Naive thymus-derived CD4-positive, alpha-beta T cell (primary cell): ENCODE results near the gene NRIP1. TPM values are rescaled to one million over a fixed set of nuclear protein-coding genes. Genes with fewer than 3 reads are reported as not detected.

Source experiments
- ATAC-seq: fragments of 150-1000 bp; cut with Tn5 transposase; 2 replicates; pipeline ENCODE4 v1.10.0; 2021; ENCODE audit warnings: mild to moderate bottlenecking, moderate library complexity
- CTCF ChIA-PET: fragments of 350-600 bp; sonication (Branson Sonifier 250); formaldehyde crosslinking; loops from one replicate; lab custom pipeline; 2021; ENCODE audit warnings: antibody characterized with exemption; lab: Charles Lee
- POLR2A ChIA-PET: fragments of 350-600 bp; sonication (Branson Sonifier 250); formaldehyde crosslinking; loops from one replicate; lab custom pipeline; 2021; ENCODE audit warnings: antibody characterized with exemption, inconsistent platforms; lab: Charles Lee
- DNase-seq, 9 donors: peaks; one replicate each; pipeline versions ENCODE4 v3.0.0 to v3.0.0-alpha.2; 2020 to 2022; ENCODE audit warnings: mixed read lengths in 1 of 9
- H3K27ac ChIP-seq: one replicate; pipeline ENCODE4 v1.7.0; 2013; ENCODE audit warnings: mild to moderate bottlenecking, low read depth, low read length, moderate library complexity
- H3K27me3 ChIP-seq, 2 donors: one replicate each; pipeline ENCODE4 v1.7.0; 2013; ENCODE audit warnings: low read length in 2 of 2, mild to moderate bottlenecking in 2 of 2, moderate library complexity in 2 of 2; ENCODE audit not compliant: control insufficient read depth in 2 of 2, insufficient read depth in 2 of 2
- H3K36me3 ChIP-seq, 3 experiments: 1 replicate in 2 of 3; 2 replicates in 1 of 3; pipeline ENCODE4 v1.7.0; 2013; ENCODE audit warnings: low read length in 3 of 3, mild to moderate bottlenecking in 3 of 3, moderate library complexity in 1 of 3; ENCODE audit not compliant: insufficient read depth in 3 of 3, control insufficient read depth in 2 of 3
- H3K4me1 ChIP-seq, 2 donors: one replicate each; pipeline ENCODE4 v1.7.0; 2013; ENCODE audit warnings: low read length in 2 of 2, mild to moderate bottlenecking in 2 of 2, moderate library complexity in 1 of 2; ENCODE audit not compliant: control insufficient read depth in 2 of 2, insufficient read depth in 2 of 2
- H3K4me3 ChIP-seq: 2 replicates; pipeline ENCODE4 v1.7.0; 2013; ENCODE audit warnings: mild to moderate bottlenecking, low read length
- H3K9me3 ChIP-seq, 3 experiments: 1 replicate in 2 of 3; 2 replicates in 1 of 3; pipeline ENCODE4 v1.7.0; 2013; ENCODE audit warnings: low read length in 3 of 3; ENCODE audit not compliant: control insufficient read depth in 2 of 3
- H3K27ac Mint-ChIP-seq, 9 donors: one replicate each; pipeline ENCODE4 v1.8.0; 2020 to 2022; ENCODE audit warnings: mixed read lengths in 9 of 9, mild to moderate bottlenecking in 8 of 9, moderate library complexity in 5 of 9, inconsistent platforms in 2 of 9
- H3K27me3 Mint-ChIP-seq, 5 donors: one replicate each; pipeline ENCODE4 v1.8.0; 2021 to 2022; ENCODE audit warnings: mixed read lengths in 5 of 5, mild to moderate bottlenecking in 1 of 5
- H3K36me3 Mint-ChIP-seq, 5 donors: one replicate each; pipeline ENCODE4 v1.8.0; 2020 to 2022; ENCODE audit warnings: mixed read lengths in 5 of 5, mild to moderate bottlenecking in 3 of 5, inconsistent platforms in 1 of 5
- H3K4me1 Mint-ChIP-seq, 7 donors: one replicate each; pipeline ENCODE4 v1.8.0; 2020 to 2022; ENCODE audit warnings: mixed read lengths in 7 of 7, mild to moderate bottlenecking in 3 of 7, inconsistent platforms in 1 of 7
- H3K4me3 Mint-ChIP-seq, 10 donors: one replicate each; pipeline ENCODE4 v1.8.0; 2020 to 2022; ENCODE audit warnings: mild to moderate bottlenecking in 10 of 10, mixed read lengths in 10 of 10, moderate library complexity in 6 of 10, inconsistent platforms in 2 of 10
- H3K9me3 Mint-ChIP-seq, 11 donors: one replicate each; pipeline ENCODE4 v1.8.0; 2020 to 2022; ENCODE audit warnings: mixed read lengths in 11 of 11, mild to moderate bottlenecking in 4 of 11, inconsistent platforms in 1 of 11, moderate library complexity in 1 of 11
- intact Hi-C, 2 donors: fragments of 100-400 bp; cut with micrococcal nuclease; formaldehyde crosslinking; loops; one replicate each; pipeline ENCODE4 v1.15.1; 2023
- polyA plus RNA-seq, 2 donors: library from polyadenylated mRNA; unstranded; fragments of 300-500 nt; fragmentation: Illumina TruSeq; gene quantifications; one replicate each; pipeline ENCODE4 v1.2.3, GENCODE V29; 2021
- total RNA-seq, 6 experiments: library from RNA in 5 of 6; stranded (reverse) in 5 of 6; gene quantifications; 1 replicate in 5 of 6; 2 replicates in 1 of 6; pipeline ENCODE4 v1.2.3 and lab custom pipeline; 2021 to 2026

The NRIP1 gene
- total and polyA plus RNA-seq, 7 experiments from 2014 or later, result 13.8 to 42.6 (median 35.2) TPM

DNA sequence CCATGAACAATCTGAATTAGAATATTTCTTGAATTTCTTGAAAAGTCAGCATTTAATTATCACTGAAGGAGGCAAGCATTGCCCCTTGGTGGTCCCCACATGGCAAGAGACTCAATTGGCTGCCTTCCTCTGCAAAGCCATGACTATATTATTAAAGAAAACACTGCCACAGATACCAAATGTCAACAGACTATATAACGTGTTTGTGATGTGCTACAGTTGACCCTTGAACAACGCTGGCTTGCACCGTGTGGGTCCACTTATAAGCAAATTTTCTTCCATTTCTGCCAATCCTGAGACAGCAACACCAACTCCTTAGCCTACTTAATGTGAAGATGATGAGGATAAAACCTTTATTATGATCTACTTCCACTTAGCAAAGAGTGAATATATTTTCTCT lies 66.5 kb downstream of the NRIP1 start:
- ChIA-PET POLR2A (interaction anchor here (1.0 kb wide), 2 partner anchors 10 to 68 kb away, joined by 3 read pairs; no protein-coding TSS in a partner anchor), CTCF (no interaction called here)
- Histone ChIP-seq H3K9me3 (no peaks in the 10 kb centered on the region), H3K4me3 (no peak overlapping the region), H3K4me1 (no peaks in the 10 kb centered on the region), H3K36me3 (no peaks in the 10 kb centered on the region), H3K27me3 (no peaks in the 10 kb centered on the region), H3K27ac (no peak overlapping the region)
- no peaks in the 10 kb centered on the region for H3K9me3 Mint-ChIP-seq
- no peaks in the 10 kb centered on the region for H3K27me3 Mint-ChIP-seq
- H3K36me3 Mint-ChIP-seq, result peaks cover 0 to 25% (median 0%) of the 10 kb centered on the region in 5 donors
- H3K4me3 Mint-ChIP-seq, result no peak overlapping the region
- intact Hi-C loops, result no loop called here
- ATAC-seq, result no peak
- peaks cover 14 to 40% (median 28%) of the 10 kb centered on the region in 7 donors for H3K4me1 Mint-ChIP-seq
- DNase-seq, result no peak
- H3K27ac Mint-ChIP-seq, result peak overlapping the region in 1 of 9 donors; percentile 16

DNA sequence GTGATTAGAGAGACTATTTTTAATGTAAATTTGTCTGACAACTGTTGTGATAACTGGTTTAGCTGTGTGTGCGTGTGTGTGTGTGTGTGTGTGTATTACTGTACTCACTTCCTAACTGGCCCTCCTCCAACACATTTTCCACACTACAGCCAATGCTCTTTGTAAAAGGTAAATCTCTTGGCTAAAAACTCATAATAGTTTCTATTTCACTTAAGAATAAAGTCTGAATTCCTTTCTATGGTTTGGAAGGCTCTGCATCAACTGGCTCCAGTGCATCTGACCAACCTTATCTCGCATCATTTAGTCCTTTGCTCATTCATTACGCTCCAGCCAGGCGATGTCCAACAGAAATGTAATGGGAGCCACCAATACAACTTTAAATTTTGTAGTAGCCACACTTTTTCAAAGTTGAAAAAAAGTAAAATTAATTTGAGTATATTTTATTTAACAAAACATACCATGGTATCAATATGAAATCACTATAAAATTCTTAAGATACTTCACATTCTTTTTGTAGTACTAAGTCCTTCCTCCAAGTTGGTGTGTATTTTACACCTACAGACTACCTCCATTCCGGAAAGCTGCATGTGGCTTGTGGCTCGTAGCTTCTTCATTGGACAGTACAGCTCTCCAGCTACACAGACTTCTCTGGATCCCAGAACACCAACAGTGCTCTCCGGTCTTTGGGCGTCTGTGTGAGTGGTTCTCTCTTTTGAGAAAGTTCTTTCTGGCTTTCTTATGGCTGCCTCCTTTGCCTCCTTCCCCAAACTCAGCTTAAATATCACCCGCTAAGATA lies 68.9 kb downstream of the NRIP1 start:
- H3K36me3 Mint-ChIP-seq, result peaks cover 0 to 41% (median 20%) of the 10 kb centered on the region in 5 donors
- no peaks in the 10 kb centered on the region for H3K9me3 Mint-ChIP-seq

DNA sequence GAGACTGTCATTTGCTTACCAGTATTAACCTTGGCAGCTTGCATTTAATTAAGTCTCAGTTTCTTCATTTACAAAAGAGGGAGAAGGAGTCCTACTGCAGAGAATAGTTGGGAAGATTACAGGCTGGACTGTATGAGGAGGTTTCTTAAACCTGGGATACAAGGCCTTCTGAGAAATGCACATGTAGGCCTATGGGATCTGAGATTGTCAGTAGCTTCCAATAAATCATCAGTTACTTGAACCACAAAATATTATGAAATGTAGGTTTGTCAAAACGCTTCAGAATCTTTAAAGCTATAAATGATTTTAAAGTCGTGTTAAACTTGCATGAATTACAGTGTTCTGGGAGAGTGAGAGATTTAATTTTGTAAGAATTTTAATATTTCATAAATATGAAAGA lies 69.6 kb downstream of the NRIP1 start:
- H3K27ac Mint-ChIP-seq, result no peak overlapping the region
- H3K9me3 Mint-ChIP-seq, result no peaks in the 10 kb centered on the region
- peaks cover 4 to 45% (median 41%) of the 10 kb centered on the region in 7 donors for H3K4me1 Mint-ChIP-seq
- DNase-seq (no peak), ATAC-seq (no peak)
- ChIA-PET CTCF (no interaction called here), POLR2A (interaction anchor here (0.7 kb wide), 1 partner anchor 11 kb away, joined by 4 read pairs; no protein-coding TSS in a partner anchor)
- no peak overlapping the region for H3K4me3 Mint-ChIP-seq
- Histone ChIP-seq H3K4me3 (no peak overlapping the region), H3K27ac (no peak overlapping the region), H3K9me3 (no peaks in the 10 kb centered on the region), H3K36me3 (no peaks in the 10 kb centered on the region), H3K4me1 (no peaks in the 10 kb centered on the region), H3K27me3 (no peaks in the 10 kb centered on the region)
- no peaks in the 10 kb centered on the region for H3K27me3 Mint-ChIP-seq
- peaks cover 0 to 47% (median 26%) of the 10 kb centered on the region in 5 donors for H3K36me3 Mint-ChIP-seq
- intact Hi-C loops, result no loop called here

More for the DNA sequence above, 68.9 kb downstream of the NRIP1 start:
- H3K27ac ChIP-seq, result no peak overlapping the region
- POLR2A ChIA-PET, result no interaction called here
- H3K36me3 ChIP-seq, result no peaks in the 10 kb centered on the region
- Mint-ChIP-seq H3K4me1 (peaks cover 4 to 39% (median 36%) of the 10 kb centered on the region in 7 donors), H3K4me3 (no peak overlapping the region), H3K27ac (peak overlapping the region in 1 of 9 donors; percentile 13), H3K27me3 (no peaks in the 10 kb centered on the region)
- intact Hi-C loops, result no loop called here
- CTCF ChIA-PET, result no interaction called here
- H3K4me3 ChIP-seq, result no peak overlapping the region
- ATAC-seq (no peak), DNase-seq (no peak)
- H3K27me3 ChIP-seq, result no peaks in the 10 kb centered on the region
- H3K9me3 ChIP-seq, result no peaks in the 10 kb centered on the region
- H3K4me1 ChIP-seq, result no peaks in the 10 kb centered on the region

DNA sequence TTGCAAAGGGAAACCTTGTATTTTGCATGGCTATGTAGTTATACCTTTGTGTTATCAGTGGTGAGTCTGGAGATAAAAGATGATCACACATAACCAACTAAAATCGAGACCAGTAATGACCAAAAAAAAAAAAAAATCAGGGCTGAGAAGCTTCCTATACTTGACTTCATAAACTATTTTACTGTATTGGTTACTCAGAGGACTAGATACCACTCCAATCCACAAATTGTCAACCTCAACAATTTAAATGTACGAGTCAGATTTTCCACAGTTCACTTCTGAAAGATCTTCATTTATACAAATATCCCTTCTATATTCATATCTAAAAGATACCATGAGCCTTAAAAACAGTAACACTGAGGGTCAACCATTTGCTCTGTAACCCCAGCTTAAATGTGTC lies 71.7 kb downstream of the NRIP1 start:
- Mint-ChIP-seq H3K27me3 (no peaks in the 10 kb centered on the region), H3K36me3 (peaks cover 0 to 62% (median 41%) of the 10 kb centered on the region in 5 donors), H3K9me3 (no peaks in the 10 kb centered on the region), H3K4me3 (no peak overlapping the region), H3K4me1 (peaks cover 8 to 47% (median 38%) of the 10 kb centered on the region in 7 donors), H3K27ac (no peak overlapping the region)
- Histone ChIP-seq H3K27me3 (no peaks in the 10 kb centered on the region), H3K4me3 (no peak overlapping the region), H3K4me1 (no peaks in the 10 kb centered on the region), H3K9me3 (no peaks in the 10 kb centered on the region), H3K36me3 (no peaks in the 10 kb centered on the region), H3K27ac (no peak overlapping the region)
- CTCF ChIA-PET, result no interaction called here
- POLR2A ChIA-PET, result no interaction called here
- intact Hi-C loops, result loop anchor here in 1 of 2 donors (2.0 kb wide), 1 partner anchor 16 kb away; no protein-coding TSS in a partner anchor
- DNase-seq (no peak), ATAC-seq (no peak)

DNA sequence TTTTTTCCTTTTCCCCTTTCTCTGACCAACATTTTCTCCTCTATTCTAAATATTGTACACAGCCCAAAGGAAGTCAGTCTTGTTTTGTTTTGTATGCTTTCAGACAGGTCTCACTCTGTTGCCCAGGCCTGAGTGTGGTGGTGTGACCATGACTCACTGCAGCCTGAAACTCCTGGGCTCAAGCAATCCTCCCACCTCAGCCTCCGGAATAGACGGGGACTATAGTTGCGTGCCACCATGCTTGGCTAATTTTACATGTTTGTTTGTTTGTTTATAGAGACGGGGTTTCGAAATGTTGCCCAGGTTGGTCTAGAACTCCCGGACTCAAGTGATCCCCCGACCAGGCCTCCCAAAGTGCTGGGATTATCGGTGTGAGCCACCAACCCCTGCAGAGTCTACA lies 72.8 kb downstream of the NRIP1 start:
- Histone ChIP-seq H3K27me3 (no peaks in the 10 kb centered on the region), H3K4me1 (no peaks in the 10 kb centered on the region), H3K36me3 (no peaks in the 10 kb centered on the region), H3K4me3 (no peak overlapping the region), H3K9me3 (no peaks in the 10 kb centered on the region), H3K27ac (no peak overlapping the region)
- Mint-ChIP-seq H3K27me3 (no peaks in the 10 kb centered on the region), H3K27ac (peak overlapping the region in 2 of 9 donors; percentile 18 to 24), H3K4me1 (peaks cover 8 to 47% (median 36%) of the 10 kb centered on the region in 7 donors), H3K36me3 (peaks cover 0 to 70% (median 41%) of the 10 kb centered on the region in 5 donors), H3K9me3 (no peaks in the 10 kb centered on the region), H3K4me3 (no peak overlapping the region)
- intact Hi-C loops, result loop anchor here in 1 of 2 donors (2.0 kb wide), 1 partner anchor 15 kb away; no protein-coding TSS in a partner anchor
- DNase-seq (no peak), ATAC-seq (no peak)
- ChIA-PET CTCF (no interaction called here), POLR2A (no interaction called here)

DNA sequence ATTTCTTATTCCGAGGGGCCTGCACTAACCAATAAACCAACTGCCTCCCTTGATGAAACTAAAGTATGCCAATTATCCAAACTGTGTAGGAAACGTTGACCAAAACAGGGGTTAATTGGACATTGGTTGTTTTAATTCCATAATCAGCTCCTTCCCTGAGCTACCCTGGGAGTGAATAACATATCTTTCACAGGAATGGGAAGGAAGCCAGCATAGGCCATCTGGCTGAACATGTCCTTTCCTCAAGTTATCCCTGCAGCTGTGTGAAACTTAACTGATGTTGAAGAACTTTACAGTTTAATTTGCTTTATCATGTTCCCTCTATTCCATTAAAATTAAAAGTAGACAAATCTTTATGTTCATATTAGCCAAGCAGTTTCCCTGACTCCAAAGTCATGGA lies 75.4 kb downstream of the NRIP1 start:
- H3K4me1 Mint-ChIP-seq, result peaks cover 6 to 37% (median 18%) of the 10 kb centered on the region in 7 donors
- intact Hi-C loops, result no loop called here
- no peak overlapping the region for H3K27ac Mint-ChIP-seq
- no peak for DNase-seq
- H3K27me3 Mint-ChIP-seq, result no peaks in the 10 kb centered on the region
- H3K36me3 Mint-ChIP-seq, result peaks cover 0 to 63% (median 38%) of the 10 kb centered on the region in 5 donors
- Histone ChIP-seq H3K4me1 (no peaks in the 10 kb centered on the region), H3K4me3 (no peak overlapping the region), H3K9me3 (no peaks in the 10 kb centered on the region), H3K27ac (no peak overlapping the region), H3K27me3 (no peaks in the 10 kb centered on the region), H3K36me3 (no peaks in the 10 kb centered on the region)
- ATAC-seq, result no peak
- CTCF ChIA-PET, result no interaction called here
- H3K9me3 Mint-ChIP-seq, result no peaks in the 10 kb centered on the region
- POLR2A ChIA-PET, result no interaction called here
- H3K4me3 Mint-ChIP-seq, result no peak overlapping the region
